Measurements from ENCODE around the gene TRIM16. TPM values are rescaled to one million over a fixed set of nuclear protein-coding genes. Genes with fewer than 3 reads are reported as not detected.
"Not testable (repeated sequence)": the region's sequence is repeated elsewhere in the genome, so short reads cannot be mapped to it uniquely, and the experiment has no call there.

The TRIM16 gene
- total RNA-seq, 1 experiment from 2014 or later: 17.7 TPM

DNA sequence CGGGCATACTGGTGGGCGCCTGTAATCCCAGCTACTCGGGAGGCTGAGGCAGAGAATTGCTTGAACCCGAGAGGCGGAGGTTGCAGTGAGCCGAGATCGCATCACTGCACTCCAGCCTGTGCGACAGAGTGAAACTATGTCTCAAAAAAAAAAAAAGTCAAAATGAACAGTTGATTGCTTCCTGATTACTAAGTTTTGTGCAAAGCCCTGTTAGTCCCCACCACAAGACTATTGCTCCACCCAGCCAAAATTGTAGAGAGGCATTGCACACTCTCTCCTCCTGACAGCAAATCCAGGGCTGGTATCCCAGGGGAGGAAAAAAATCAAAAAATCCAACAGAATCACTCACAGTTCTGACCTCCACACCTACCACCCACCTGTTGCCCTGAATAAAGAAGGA is 91.2 kb downstream of the TRIM16 start:
- not testable (repeated sequence) for H3K4me1 ChIP-seq (ENCODE audit: insufficient read depth, low read length); H3K79me1 ChIP-seq (ENCODE audit: insufficient read depth, low read depth, low read length, poor library complexity, severe bottlenecking); H2BK15ac ChIP-seq (ENCODE audit: low read depth, low read length); H4K91ac ChIP-seq (ENCODE audit: insufficient read length, low read depth, low read length); H2AFZ ChIP-seq (ENCODE audit: low read length); H3T11ph ChIP-seq (ENCODE audit: low read length); H3K18ac ChIP-seq (ENCODE audit: insufficient read length, low read depth, low read length); H3K27ac ChIP-seq (ENCODE audit: insufficient read length, low read depth, low read length); H3K14ac ChIP-seq (ENCODE audit: insufficient read depth, low read length); H3K27ac Mint-ChIP-seq; H2AK5ac ChIP-seq (ENCODE audit: insufficient read length, low read length); H2BK12ac ChIP-seq (ENCODE audit: insufficient read length, low read depth, low read length); H4K20me1 ChIP-seq (ENCODE audit: control insufficient read depth, insufficient read depth, insufficient read length); H4K5ac ChIP-seq (ENCODE audit: insufficient read length, low read depth, low read length); H3K27me3 ChIP-seq (ENCODE audit: insufficient read depth, low read length); H3K79me2 ChIP-seq (ENCODE audit: insufficient read depth, low read length); H3K23me2 ChIP-seq (ENCODE audit: insufficient read length, low read depth, low read length, poor library complexity, severe bottlenecking); H4K8ac ChIP-seq (replicated peaks; ENCODE audit: insufficient read length, low read depth, low read length); H3K23ac ChIP-seq (ENCODE audit: insufficient read length, low read depth, low read length); DNase-seq; H3K4ac ChIP-seq (ENCODE audit: low read depth, low read length); H3K56ac ChIP-seq (ENCODE audit: insufficient read length, low read depth, low read length); H3K9me3 Mint-ChIP-seq; H2BK20ac ChIP-seq (ENCODE audit: low read depth, low read length, poor library complexity, severe bottlenecking); H3K27me3 Mint-ChIP-seq (ENCODE audit: low read depth); H3K9ac ChIP-seq (ENCODE audit: extremely low read depth, insufficient read length, low read length); H3K36me3 Mint-ChIP-seq (ENCODE audit: insufficient read depth in 1 of 3, low read depth in 3 of 3); H3K4me3 Mint-ChIP-seq; H2BK120ac ChIP-seq (ENCODE audit: low read depth, low read length, poor library complexity, severe bottlenecking); H3K9me3 ChIP-seq (ENCODE audit: control insufficient read depth, low read depth, low read length); H2BK5ac ChIP-seq (ENCODE audit: insufficient read length, low read length); H3K4me2 ChIP-seq (ENCODE audit: insufficient read depth, insufficient read length, low read length)
- WGBS (ENCODE audit: extremely low coverage, insufficient read length, low lambda C conversion rate): no CpG with 5 or more reads among the region's 8 CpGs
- peaks cover 9 to 11% of the 10 kb centered on the region in 2 experiments for H3K4me1 Mint-ChIP-seq

DNA sequence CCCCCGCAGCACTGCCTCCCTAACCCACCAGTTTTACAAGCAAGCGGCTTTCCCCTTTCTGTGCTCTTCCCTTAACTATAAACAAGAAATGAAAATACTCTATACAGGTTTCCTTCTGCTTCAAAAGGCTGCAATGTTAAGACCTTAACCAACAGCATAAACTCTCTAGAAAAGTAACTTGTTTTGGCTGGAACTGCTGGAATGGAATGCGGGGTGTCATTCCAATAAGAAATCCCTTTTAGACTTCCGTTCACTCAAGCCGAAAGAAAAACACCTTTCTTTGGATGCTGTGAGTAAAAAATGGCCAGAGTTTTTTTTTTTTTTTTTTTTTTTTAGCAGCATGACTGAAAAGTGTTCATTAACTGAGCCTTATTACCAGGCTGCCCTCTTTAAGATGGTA is 92.1 kb downstream of the TRIM16 start:
- H3K27ac ChIP-seq (ENCODE audit: insufficient read length, low read depth, low read length); DNase-seq; H2BK20ac ChIP-seq (ENCODE audit: low read depth, low read length, poor library complexity, severe bottlenecking); H3K36me3 Mint-ChIP-seq (ENCODE audit: insufficient read depth in 1 of 3, low read depth in 3 of 3); H3K27ac Mint-ChIP-seq; H3K27me3 Mint-ChIP-seq (ENCODE audit: low read depth); H4K91ac ChIP-seq (ENCODE audit: insufficient read length, low read depth, low read length); H3K79me1 ChIP-seq (ENCODE audit: insufficient read depth, low read depth, low read length, poor library complexity, severe bottlenecking); H2BK120ac ChIP-seq (ENCODE audit: low read depth, low read length, poor library complexity, severe bottlenecking); H3K9me3 Mint-ChIP-seq; H3K56ac ChIP-seq (ENCODE audit: insufficient read length, low read depth, low read length); H3K4me2 ChIP-seq (ENCODE audit: insufficient read depth, insufficient read length, low read length); H3K4ac ChIP-seq (ENCODE audit: low read depth, low read length); H3K18ac ChIP-seq (ENCODE audit: insufficient read length, low read depth, low read length); H3K4me3 Mint-ChIP-seq; H3T11ph ChIP-seq (ENCODE audit: low read length); H3K27me3 ChIP-seq (ENCODE audit: insufficient read depth, low read length); H3K14ac ChIP-seq (ENCODE audit: insufficient read depth, low read length); H2AK5ac ChIP-seq (ENCODE audit: insufficient read length, low read length); H3K9me3 ChIP-seq (ENCODE audit: control insufficient read depth, low read depth, low read length); H3K4me1 ChIP-seq (ENCODE audit: insufficient read depth, low read length); H2BK12ac ChIP-seq (ENCODE audit: insufficient read length, low read depth, low read length); H4K5ac ChIP-seq (ENCODE audit: insufficient read length, low read depth, low read length); H2AFZ ChIP-seq (ENCODE audit: low read length); H3K23ac ChIP-seq (ENCODE audit: insufficient read length, low read depth, low read length); H4K20me1 ChIP-seq (ENCODE audit: control insufficient read depth, insufficient read depth, insufficient read length); H2BK5ac ChIP-seq (ENCODE audit: insufficient read length, low read length); H3K23me2 ChIP-seq (ENCODE audit: insufficient read length, low read depth, low read length, poor library complexity, severe bottlenecking); H3K9ac ChIP-seq (ENCODE audit: extremely low read depth, insufficient read length, low read length); H4K8ac ChIP-seq (replicated peaks; ENCODE audit: insufficient read length, low read depth, low read length); H3K79me2 ChIP-seq (ENCODE audit: insufficient read depth, low read length); H2BK15ac ChIP-seq (ENCODE audit: low read depth, low read length): not testable (repeated sequence)
- H3K4me1 Mint-ChIP-seq: peaks cover 9 to 11% of the 10 kb centered on the region in 2 experiments
- no CpG with 5 or more reads among the region's 5 CpGs for WGBS (ENCODE audit: extremely low coverage, insufficient read length, low lambda C conversion rate)
